Natural killer cell (primary cell): ENCODE measurements around the gene IDI1. TPM values are rescaled to one million over a fixed set of nuclear protein-coding genes. Genes with fewer than 3 reads are reported as not detected.

ENCODE experiments used
- ATAC-seq, 3 donors: fragments of 150-1000 bp in 2 of 3; fragments of 200-7000 bp in 1 of 3; cut with Tn5 transposase; 1 replicate in 1 of 3; 2 replicates in 2 of 3; pipeline ENCODE4 v1.10.0; 2021; ENCODE audit warnings: mild to moderate bottlenecking in 2 of 3, moderate library complexity in 2 of 3
- DNase-seq, 2 donors: peaks; one replicate each; pipeline versions ENCODE4 v3.0.0 to v3.0.0-alpha.2; 2013 to 2021; ENCODE audit warnings: mixed read lengths in 1 of 2
- H3K27ac ChIP-seq: one replicate; pipeline ENCODE4 v1.5.1; 2013; ENCODE audit warnings: mild to moderate bottlenecking, low read length
- H3K27me3 ChIP-seq: one replicate; pipeline ENCODE4 v1.6.1; 2013; ENCODE audit warnings: low read length; ENCODE audit not compliant: control insufficient read depth, insufficient read depth
- H3K36me3 ChIP-seq: one replicate; pipeline ENCODE4 v1.6.1; 2013; ENCODE audit warnings: low read length; ENCODE audit not compliant: control insufficient read depth, insufficient read depth
- H3K4me1 ChIP-seq: one replicate; pipeline ENCODE4 v1.6.1; 2013; ENCODE audit warnings: low read length; ENCODE audit not compliant: control insufficient read depth, insufficient read depth
- H3K4me3 ChIP-seq: one replicate; pipeline ENCODE4 v1.5.1; 2013; ENCODE audit warnings: low read length
- H3K9me3 ChIP-seq: one replicate; pipeline ENCODE4 v1.6.1; 2013; ENCODE audit warnings: low read length; ENCODE audit not compliant: control insufficient read depth, insufficient read depth
- H3K27ac Mint-ChIP-seq, 2 donors: one replicate each; pipeline ENCODE4 v1.8.0; 2022; ENCODE audit warnings: mild to moderate bottlenecking in 2 of 2, mixed read lengths in 2 of 2, moderate library complexity in 1 of 2
- H3K27me3 Mint-ChIP-seq, 2 donors: one replicate each; pipeline ENCODE4 v1.8.0; 2022; ENCODE audit warnings: low read depth in 2 of 2, mixed read lengths in 2 of 2
- H3K36me3 Mint-ChIP-seq: one replicate; pipeline ENCODE4 v1.8.0; 2022; ENCODE audit warnings: mixed read lengths
- H3K4me1 Mint-ChIP-seq, 2 donors: one replicate each; pipeline ENCODE4 v1.8.0; 2022; ENCODE audit warnings: mixed read lengths in 2 of 2
- H3K4me3 Mint-ChIP-seq: one replicate; pipeline ENCODE4 v1.8.0; 2022; ENCODE audit warnings: mild to moderate bottlenecking, moderate library complexity, mixed read lengths
- H3K9me3 Mint-ChIP-seq, 2 donors: one replicate each; pipeline ENCODE4 v1.8.0; 2022; ENCODE audit warnings: mixed read lengths in 2 of 2
- WGBS: methylation state at CpG from one replicate; pipeline ENCODE4 v1.1.7; 2013; ENCODE audit warnings: missing lambda C conversion rate; ENCODE audit not compliant: insufficient coverage; 5-methylcytosine and 5-hydroxymethylcytosine counted together
- intact Hi-C: fragments of 100-400 bp; cut with micrococcal nuclease; formaldehyde crosslinking; loops from one replicate; pipeline ENCODE4 v1.14.2; 2022
- total RNA-seq, 4 donors: library from RNA; stranded (reverse); fragments of 120-200 nt in 1 of 4; gene quantifications; one replicate each; pipeline versions ENCODE4 v1.2.3 to v1.2.4, GENCODE V29; 2013 to 2022
- TF ChIP-seq, protein P1 (sequence below): fragments of 200-600 bp; IDR thresholded peaks from one replicate; pipeline ENCODE4 v1.8.0; 2022; ENCODE audit warnings: antibody characterized with exemption

The IDI1 gene
- 100 to 1,000 TPM; 156 to 229 (median 163) TPM for total RNA-seq
- total RNA-seq (2013) = 144 TPM

- H3K27me3 Mint-ChIP-seq = no peaks in the 10 kb centered on the region
- DNase-seq = peak; percentile 98
- Histone ChIP-seq H3K9me3 (no peaks in the 10 kb centered on the region), H3K4me3 (peak within 1 kb of the TSS; percentile 93), H3K27ac (peak within 1 kb of the TSS; percentile 100), H3K27me3 (no peaks in the 10 kb centered on the region), H3K4me1 (peaks cover 37% of the 10 kb centered on the region), H3K36me3 (peaks cover 22% of the 10 kb centered on the region)
- intact Hi-C loops = loop anchor here (1.0 to 2.0 kb wide), 4 partner anchors 14 to 118 kb away; partner anchors contain the start of genes GTPBP4 and LARP4B
- H3K36me3 Mint-ChIP-seq = no peaks in the 10 kb centered on the region
- TF ChIP-seq, protein P1, sequence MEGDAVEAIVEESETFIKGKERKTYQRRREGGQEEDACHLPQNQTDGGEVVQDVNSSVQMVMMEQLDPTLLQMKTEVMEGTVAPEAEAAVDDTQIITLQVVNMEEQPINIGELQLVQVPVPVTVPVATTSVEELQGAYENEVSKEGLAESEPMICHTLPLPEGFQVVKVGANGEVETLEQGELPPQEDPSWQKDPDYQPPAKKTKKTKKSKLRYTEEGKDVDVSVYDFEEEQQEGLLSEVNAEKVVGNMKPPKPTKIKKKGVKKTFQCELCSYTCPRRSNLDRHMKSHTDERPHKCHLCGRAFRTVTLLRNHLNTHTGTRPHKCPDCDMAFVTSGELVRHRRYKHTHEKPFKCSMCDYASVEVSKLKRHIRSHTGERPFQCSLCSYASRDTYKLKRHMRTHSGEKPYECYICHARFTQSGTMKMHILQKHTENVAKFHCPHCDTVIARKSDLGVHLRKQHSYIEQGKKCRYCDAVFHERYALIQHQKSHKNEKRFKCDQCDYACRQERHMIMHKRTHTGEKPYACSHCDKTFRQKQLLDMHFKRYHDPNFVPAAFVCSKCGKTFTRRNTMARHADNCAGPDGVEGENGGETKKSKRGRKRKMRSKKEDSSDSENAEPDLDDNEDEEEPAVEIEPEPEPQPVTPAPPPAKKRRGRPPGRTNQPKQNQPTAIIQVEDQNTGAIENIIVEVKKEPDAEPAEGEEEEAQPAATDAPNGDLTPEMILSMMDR = no peak
- peak within 1 kb of the TSS; percentile 95 for H3K4me3 Mint-ChIP-seq
- ATAC-seq = peak; percentile 77 to 93 (median 81)
- H3K27ac Mint-ChIP-seq = peak within 1 kb of the TSS; percentile 98 to 99
- no peaks in the 10 kb centered on the region for H3K9me3 Mint-ChIP-seq
- H3K4me1 Mint-ChIP-seq = peaks cover 56 to 78% of the 10 kb centered on the region in 2 donors
- WGBS = under 1% methylated on average over 83 of the region's 83 CpGs
These were observed at the start of gene IDI1 for GRCh38 chr10:1048732-1049424. Gene IDI1 (minus strand): TSS chr10:1049119. CDS start chr10:1049003, 116 bp downstream.

GRCh38 chr10:1097436-1097835, 48.5 kb upstream of the IDI1 start:
- H3K27me3 Mint-ChIP-seq = no peaks in the 10 kb centered on the region
- no peak for DNase-seq
- Histone ChIP-seq H3K4me3 (no peak overlapping the region), H3K27ac (no peak overlapping the region), H3K4me1 (no peaks in the 10 kb centered on the region), H3K9me3 (no peaks in the 10 kb centered on the region), H3K27me3 (no peaks in the 10 kb centered on the region), H3K36me3 (peaks cover 78% of the 10 kb centered on the region)
- intact Hi-C loops = no loop called here
- H3K36me3 Mint-ChIP-seq = peaks cover 10% of the 10 kb centered on the region
- ATAC-seq = no peak
- H3K4me3 Mint-ChIP-seq = no peak overlapping the region
- WGBS = 91% methylated on average over 6 of the region's 6 CpGs
- peak overlapping the region in 1 of 2 donors; percentile 50 for H3K27ac Mint-ChIP-seq
- no peaks in the 10 kb centered on the region for H3K9me3 Mint-ChIP-seq
- H3K4me1 Mint-ChIP-seq = peaks cover 18 to 28% of the 10 kb centered on the region in 2 donors
- TF ChIP-seq, protein P1 = no peak

- ATAC-seq (no peak), DNase-seq (no peak)
- H3K4me1 ChIP-seq = no peaks in the 10 kb centered on the region
- no peaks in the 10 kb centered on the region for H3K9me3 Mint-ChIP-seq
- 95% methylated on average over 27 of the region's 27 CpGs for WGBS
- peaks cover 18 to 19% of the 10 kb centered on the region in 2 donors for H3K4me1 Mint-ChIP-seq
- H3K36me3 ChIP-seq = peaks cover 72% of the 10 kb centered on the region
- TF ChIP-seq, protein P1 = no peak
- no peaks in the 10 kb centered on the region for H3K9me3 ChIP-seq
- no peaks in the 10 kb centered on the region for H3K27me3 Mint-ChIP-seq
- H3K27ac ChIP-seq = no peak overlapping the region
- intact Hi-C loops = no loop called here
- H3K27ac Mint-ChIP-seq = no peak overlapping the region
- no peak overlapping the region for H3K4me3 ChIP-seq
- H3K27me3 ChIP-seq = no peaks in the 10 kb centered on the region
- H3K36me3 Mint-ChIP-seq = peaks cover 10% of the 10 kb centered on the region
- no peak overlapping the region for H3K4me3 Mint-ChIP-seq
These were observed 47.5 kb upstream of the IDI1 start for GRCh38 chr10:1096287-1096889.
